Peyer's patch (tissue), 4 donors: ENCODE results near the gene TMEM178B. TPM values are rescaled to one million over a fixed set of nuclear protein-coding genes. Genes with fewer than 3 reads are reported as not detected.

Source experiments
- DNase-seq, 3 donors: peaks; one replicate each; pipeline ENCODE4 v3.0.0-alpha.2; 2017 to 2019
- H3K27ac ChIP-seq, 4 donors: fragments of 200-600 bp; sonication (generic); one replicate each; pipeline ENCODE4 v1.5.1; 2016 to 2019
- H3K27me3 ChIP-seq, 2 donors: fragments of 200-600 bp; sonication (generic); one replicate each; pipeline ENCODE4 v1.5.1; 2019
- H3K36me3 ChIP-seq, 3 donors: fragments of 200-600 bp; sonication (generic); one replicate each; pipeline ENCODE4 v1.5.1; 2016 to 2019
- H3K4me1 ChIP-seq, 4 donors: fragments of 200-600 bp; sonication (generic); one replicate each; pipeline ENCODE4 v1.5.1; 2016 to 2019
- H3K4me3 ChIP-seq, 4 donors: fragments of 200-600 bp; sonication (generic); 1 replicate in 3 of 4; 2 replicates in 1 of 4; pipeline ENCODE4 v1.5.1; 2016 to 2019; ENCODE audit warnings: mild to moderate bottlenecking in 1 of 4
- H3K9me3 ChIP-seq, 4 donors: fragments of 200-600 bp; sonication (generic); one replicate each; pipeline ENCODE4 v1.5.1; 2016 to 2019; ENCODE audit warnings: mild to moderate bottlenecking in 1 of 4
- POLR2A ChIP-seq, 2 donors: fragments of 450-650 bp; IDR thresholded peaks; one replicate each; pipeline ENCODE4 v1.5.1; 2017; ENCODE audit warnings: antibody characterized with exemption in 2 of 2, mild to moderate bottlenecking in 2 of 2, moderate library complexity in 2 of 2
- total RNA-seq, 4 donors: library from RNA; depleted of rRNA; stranded (reverse); fragments of >200 nt; gene quantifications; one replicate each; pipeline ENCODE4 v1.1.0, GENCODE V29; 2016
- TF ChIP-seq, protein P1 (sequence below), 6 experiments: fragments of 450-650 bp in 4 of 6; fragments of 200-600 bp in 2 of 6; sonication (generic) in 1 of 6; IDR thresholded peaks; one replicate each; pipeline ENCODE4 v1.5.1; 2017 to 2019; ENCODE audit warnings: antibody characterized with exemption in 6 of 6, mild to moderate bottlenecking in 3 of 6, moderate library complexity in 1 of 6

TMEM178B gene
- total RNA-seq, 4 donors from 2014 or later, result under 0.01 to 0.66 (median 0.13) TPM; not detected in 1

DNA sequence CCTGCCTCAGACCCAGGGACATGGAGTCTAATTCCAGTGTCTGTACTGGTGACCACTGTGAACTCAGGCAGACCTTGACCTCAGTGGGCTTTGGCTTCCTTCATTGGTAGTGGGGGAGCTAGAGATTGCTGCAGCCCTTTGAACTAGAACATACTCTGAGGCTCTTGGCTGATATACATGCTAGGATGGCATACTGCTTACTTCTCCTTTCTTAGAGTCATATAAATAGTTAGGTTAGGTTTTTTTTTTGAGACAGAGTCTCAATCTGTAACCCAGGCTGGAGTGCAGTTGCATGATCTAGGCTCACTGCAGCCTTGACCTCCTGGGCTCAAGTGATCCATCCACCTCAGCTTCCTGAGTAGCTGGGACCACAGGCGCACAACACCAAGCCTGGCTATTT, 49.7 kb downstream of the TMEM178B start:
- no peaks in the 10 kb centered on the region for H3K4me1 ChIP-seq
- H3K27me3 ChIP-seq, result no peaks in the 10 kb centered on the region
- no peak overlapping the region for H3K27ac ChIP-seq
- TF ChIP-seq POLR2A (IDR thresholded peaks at IDR 0.05), result no peak
- TF ChIP-seq, protein P1, sequence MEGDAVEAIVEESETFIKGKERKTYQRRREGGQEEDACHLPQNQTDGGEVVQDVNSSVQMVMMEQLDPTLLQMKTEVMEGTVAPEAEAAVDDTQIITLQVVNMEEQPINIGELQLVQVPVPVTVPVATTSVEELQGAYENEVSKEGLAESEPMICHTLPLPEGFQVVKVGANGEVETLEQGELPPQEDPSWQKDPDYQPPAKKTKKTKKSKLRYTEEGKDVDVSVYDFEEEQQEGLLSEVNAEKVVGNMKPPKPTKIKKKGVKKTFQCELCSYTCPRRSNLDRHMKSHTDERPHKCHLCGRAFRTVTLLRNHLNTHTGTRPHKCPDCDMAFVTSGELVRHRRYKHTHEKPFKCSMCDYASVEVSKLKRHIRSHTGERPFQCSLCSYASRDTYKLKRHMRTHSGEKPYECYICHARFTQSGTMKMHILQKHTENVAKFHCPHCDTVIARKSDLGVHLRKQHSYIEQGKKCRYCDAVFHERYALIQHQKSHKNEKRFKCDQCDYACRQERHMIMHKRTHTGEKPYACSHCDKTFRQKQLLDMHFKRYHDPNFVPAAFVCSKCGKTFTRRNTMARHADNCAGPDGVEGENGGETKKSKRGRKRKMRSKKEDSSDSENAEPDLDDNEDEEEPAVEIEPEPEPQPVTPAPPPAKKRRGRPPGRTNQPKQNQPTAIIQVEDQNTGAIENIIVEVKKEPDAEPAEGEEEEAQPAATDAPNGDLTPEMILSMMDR (IDR thresholded peaks at IDR 0.05), result no peak
- no peak overlapping the region for H3K4me3 ChIP-seq
- no peaks in the 10 kb centered on the region for H3K9me3 ChIP-seq
- no peak for DNase-seq
- H3K36me3 ChIP-seq, result no peaks in the 10 kb centered on the region

DNA sequence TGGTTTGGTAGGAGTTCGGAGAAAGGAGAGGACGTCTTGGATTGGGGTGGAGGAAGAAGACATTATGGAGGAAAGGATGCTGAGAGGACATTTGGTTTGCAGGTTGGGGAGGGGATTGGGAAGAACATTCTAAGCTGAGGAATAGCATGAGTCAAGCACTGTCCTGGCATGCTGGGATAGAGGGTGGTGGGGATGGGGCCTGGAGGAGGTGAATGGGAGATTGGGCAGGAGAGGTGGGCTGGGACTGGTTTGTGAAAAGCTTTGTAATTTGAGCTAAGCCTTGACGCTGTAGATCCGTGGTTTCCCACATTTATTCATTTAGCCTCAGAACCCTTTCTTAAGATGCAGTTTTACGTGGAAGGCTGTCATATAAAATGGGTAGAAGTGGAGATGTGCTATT, 52.2 kb downstream of the TMEM178B start:
- Histone ChIP-seq H3K36me3 (no peaks in the 10 kb centered on the region), H3K27ac (no peak overlapping the region), H3K4me3 (no peak overlapping the region), H3K9me3 (no peaks in the 10 kb centered on the region), H3K4me1 (no peaks in the 10 kb centered on the region), H3K27me3 (no peaks in the 10 kb centered on the region)
- DNase-seq, result no peak
- no peak for TF ChIP-seq POLR2A (IDR thresholded peaks at IDR 0.05)
- TF ChIP-seq, protein P1 (IDR thresholded peaks at IDR 0.05), result no peak

DNA sequence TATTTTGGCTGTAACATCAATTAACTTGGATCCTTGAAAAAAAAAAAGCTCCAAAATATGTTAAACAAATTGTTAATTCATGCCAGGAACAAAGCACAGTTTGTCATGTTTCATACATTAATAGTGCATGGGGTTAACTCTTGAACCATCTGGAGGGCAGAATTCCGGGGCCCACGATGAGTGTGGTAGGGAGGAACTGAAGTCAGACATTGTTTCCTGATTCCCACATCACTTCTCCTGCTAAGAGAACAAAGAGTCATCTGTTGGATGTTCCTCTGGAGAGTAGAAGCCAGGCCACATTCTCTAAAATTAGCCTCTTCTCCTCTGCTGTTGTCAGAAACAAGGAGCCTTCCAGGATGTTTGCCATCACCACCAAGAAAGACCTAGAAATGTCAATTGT, 54.6 kb downstream of the TMEM178B start:
- Histone ChIP-seq H3K27ac (no peak overlapping the region), H3K27me3 (no peaks in the 10 kb centered on the region), H3K9me3 (no peaks in the 10 kb centered on the region), H3K36me3 (no peaks in the 10 kb centered on the region), H3K4me1 (no peaks in the 10 kb centered on the region), H3K4me3 (no peak overlapping the region)
- no peak for TF ChIP-seq POLR2A (IDR thresholded peaks at IDR 0.05)
- TF ChIP-seq, protein P1 (IDR thresholded peaks at IDR 0.05), result no peak
- no peak for DNase-seq

DNA sequence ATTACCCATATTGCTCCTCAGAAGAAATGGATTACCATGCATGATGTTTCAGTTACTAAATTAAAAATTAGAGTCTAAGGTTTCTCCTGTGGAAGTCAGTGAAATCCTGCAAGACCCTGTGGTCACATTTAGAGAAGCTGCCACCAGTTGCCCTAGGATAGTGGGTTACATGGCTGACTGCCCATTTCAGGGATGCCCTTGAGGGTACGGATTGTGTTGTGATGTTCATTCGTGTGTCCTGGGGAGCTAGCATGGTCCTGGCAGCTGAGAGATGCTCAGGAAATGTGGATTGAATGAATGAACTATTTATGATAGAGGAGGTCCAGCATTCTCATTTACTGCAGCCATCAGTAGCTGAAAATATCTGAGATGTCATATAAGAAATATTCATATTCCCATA, 55.1 kb downstream of the TMEM178B start:
- DNase-seq, result no peak
- no peaks in the 10 kb centered on the region for H3K27me3 ChIP-seq
- no peaks in the 10 kb centered on the region for H3K4me1 ChIP-seq
- no peak overlapping the region for H3K27ac ChIP-seq
- no peak overlapping the region for H3K4me3 ChIP-seq
- H3K9me3 ChIP-seq, result no peaks in the 10 kb centered on the region
- TF ChIP-seq, protein P1 (IDR thresholded peaks at IDR 0.05), result no peak
- no peak for TF ChIP-seq POLR2A (IDR thresholded peaks at IDR 0.05)
- no peaks in the 10 kb centered on the region for H3K36me3 ChIP-seq

DNA sequence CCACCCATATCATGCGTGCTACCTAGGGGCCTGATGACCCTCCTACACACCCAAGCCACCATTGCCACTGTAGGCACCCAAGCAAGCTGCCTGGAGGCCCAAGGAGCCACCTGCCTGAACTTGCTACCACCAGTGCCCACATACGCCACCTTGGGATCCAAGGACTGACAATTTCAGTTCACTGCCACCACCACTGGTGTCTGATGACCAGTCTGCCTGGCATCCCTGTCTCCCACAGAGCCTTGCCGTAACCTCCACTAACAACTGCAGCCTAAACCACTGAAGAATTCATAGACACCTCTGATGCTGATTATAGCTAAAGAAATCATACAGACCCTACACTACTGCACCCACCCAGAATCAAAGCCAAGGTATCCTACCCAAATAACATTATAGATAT, 58.8 kb downstream of the TMEM178B start:
- Histone ChIP-seq H3K4me1 (no peaks in the 10 kb centered on the region), H3K27me3 (no peaks in the 10 kb centered on the region), H3K4me3 (no peak overlapping the region), H3K27ac (no peak overlapping the region), H3K36me3 (no peaks in the 10 kb centered on the region), H3K9me3 (no peaks in the 10 kb centered on the region)
- no peak for TF ChIP-seq POLR2A (IDR thresholded peaks at IDR 0.05)
- TF ChIP-seq, protein P1 (IDR thresholded peaks at IDR 0.05), result no peak
- no peak for DNase-seq

DNA sequence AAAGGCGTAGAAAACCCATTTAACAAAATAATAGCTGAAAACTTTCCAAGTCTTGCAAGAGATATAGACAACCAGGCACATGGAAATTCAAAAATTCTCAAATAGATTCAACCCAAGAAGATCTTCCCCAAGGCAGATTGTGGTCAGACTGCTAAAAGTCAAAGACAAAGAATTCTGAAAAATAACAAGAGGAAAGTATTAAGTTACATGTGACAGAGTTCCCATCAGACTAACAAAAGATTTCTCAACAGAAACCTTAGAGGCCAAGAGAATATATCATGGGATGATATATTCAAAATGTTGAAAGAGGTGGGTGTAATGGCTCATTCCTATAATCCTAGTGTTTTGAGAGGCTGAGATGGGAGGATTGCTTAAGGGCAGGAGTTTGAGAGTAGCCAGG, 59.8 kb downstream of the TMEM178B start:
- H3K27ac ChIP-seq, result no peak overlapping the region
- H3K4me3 ChIP-seq, result no peak overlapping the region
- H3K36me3 ChIP-seq, result no peaks in the 10 kb centered on the region
- H3K9me3 ChIP-seq, result no peaks in the 10 kb centered on the region
- no peaks in the 10 kb centered on the region for H3K27me3 ChIP-seq
- TF ChIP-seq POLR2A (IDR thresholded peaks at IDR 0.05), result no peak
- TF ChIP-seq, protein P1 (IDR thresholded peaks at IDR 0.05), result no peak
- no peak for DNase-seq
- H3K4me1 ChIP-seq, result no peaks in the 10 kb centered on the region
